Thymus (tissue), 11 donors: ENCODE results near the gene PCNT. TPM values are rescaled to one million over a fixed set of nuclear protein-coding genes. Genes with fewer than 3 reads are reported as not detected.
A peak's percentile ranks its signal among the peaks of the same experiment; 100 is the strongest.

Experiments
- DNase-seq, 9 donors: peaks; one replicate each; pipeline ENCODE4 v3.0.0-alpha.2; 2013; ENCODE audit warnings: low spot score in 9 of 9, low read depth in 6 of 9, missing footprints in 1 of 9
- H3K27ac ChIP-seq, 2 donors: one replicate each; pipeline ENCODE4 v1.5.1; 2013; ENCODE audit warnings: control low read depth in 1 of 2, low read depth in 1 of 2, low read length in 1 of 2, mild to moderate bottlenecking in 1 of 2, moderate library complexity in 1 of 2
- H3K27me3 ChIP-seq, 2 donors: one replicate each; pipeline ENCODE4 v1.5.1; 2013; ENCODE audit warnings: low read length in 1 of 2; ENCODE audit not compliant: control insufficient read depth in 2 of 2, insufficient read depth in 1 of 2
- H3K36me3 ChIP-seq, 2 donors: one replicate each; pipeline ENCODE4 v1.5.1; 2013; ENCODE audit warnings: low read length in 1 of 2, mild to moderate bottlenecking in 1 of 2, moderate library complexity in 1 of 2; ENCODE audit not compliant: control insufficient read depth in 2 of 2, insufficient read depth in 2 of 2
- H3K4me1 ChIP-seq, 2 donors: one replicate each; pipeline ENCODE4 v1.5.1; 2013; ENCODE audit warnings: low read length in 2 of 2; ENCODE audit not compliant: control insufficient read depth in 2 of 2, insufficient read depth in 2 of 2
- H3K4me3 ChIP-seq, 2 donors: one replicate each; pipeline ENCODE4 v1.5.1; 2013; ENCODE audit warnings: low read length in 2 of 2, control low read depth in 1 of 2, mild to moderate bottlenecking in 1 of 2
- H3K9me3 ChIP-seq, 2 donors: one replicate each; pipeline ENCODE4 v1.5.1; 2013; ENCODE audit warnings: low read length in 1 of 2, mild to moderate bottlenecking in 1 of 2; ENCODE audit not compliant: control insufficient read depth in 2 of 2, insufficient read depth in 1 of 2
- WGBS: extraction: QIAGEN DNeasy Blood & Tissue Kit; methylation state at CpG from one replicate; pipeline ENCODE4 v1.1.7; 2013; 5-methylcytosine and 5-hydroxymethylcytosine counted together
- polyA plus RNA-seq: library from polyadenylated mRNA; stranded (reverse); fragments of 200-250 nt; gene quantifications from one replicate; pipeline ENCODE4 v1.2.3, GENCODE V29; 2013
- total RNA-seq: library from RNA; stranded (reverse); fragments of 120-200 nt; gene quantifications from one replicate; pipeline ENCODE4 v1.2.4, GENCODE V29; 2013
- donor health status: healthy.

Gene PCNT
- total and polyA plus RNA-seq, 2 donors = 16.7 to 20.7 TPM

DNA sequence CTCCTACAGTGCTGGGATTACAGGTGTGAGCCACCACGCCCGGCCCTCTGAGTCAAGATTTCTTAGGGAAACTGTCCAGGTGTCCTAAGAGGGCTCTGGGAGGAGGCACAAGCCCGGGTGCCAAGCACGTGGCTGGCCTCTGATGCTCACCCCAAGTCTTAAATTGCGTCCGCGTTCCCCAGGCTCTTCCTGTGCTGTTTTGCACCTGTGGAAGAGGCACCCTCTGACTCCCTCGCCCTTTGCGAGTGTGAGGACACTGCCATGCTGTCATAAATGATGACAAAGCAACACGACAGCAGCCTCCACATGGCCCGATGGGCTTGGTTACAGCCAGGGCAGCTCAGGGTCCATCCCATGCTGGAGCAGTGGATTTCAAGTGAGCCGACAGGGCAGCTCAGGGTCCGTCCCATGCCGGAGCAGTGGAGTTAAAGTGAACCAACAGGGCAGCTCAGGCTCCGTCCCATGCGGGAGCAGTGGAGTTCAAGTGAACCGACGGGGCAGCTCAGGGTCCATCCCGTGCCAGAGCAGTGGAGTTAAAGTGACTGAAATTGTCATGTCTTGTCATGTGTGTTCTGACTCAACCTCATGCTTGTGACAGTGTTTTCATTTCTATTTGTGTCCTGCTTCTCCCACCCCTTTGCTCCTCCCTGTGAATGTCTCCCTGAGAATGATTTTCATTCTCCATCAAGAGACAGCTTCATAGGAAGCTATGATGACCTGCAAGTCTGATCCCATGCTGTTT is 33.9 kb downstream of the PCNT start:
- H3K36me3 ChIP-seq = peaks cover 70 to 77% of the 10 kb centered on the region in 2 donors
- H3K27ac ChIP-seq = no peak overlapping the region
- DNase-seq = no peak
- H3K4me1 ChIP-seq = peaks cover 4 to 11% of the 10 kb centered on the region in 2 donors
- WGBS = 97% methylated on average over 19 of the region's 19 CpGs
- no peaks in the 10 kb centered on the region for H3K27me3 ChIP-seq
- no peaks in the 10 kb centered on the region for H3K9me3 ChIP-seq
- H3K4me3 ChIP-seq = no peak overlapping the region

DNA sequence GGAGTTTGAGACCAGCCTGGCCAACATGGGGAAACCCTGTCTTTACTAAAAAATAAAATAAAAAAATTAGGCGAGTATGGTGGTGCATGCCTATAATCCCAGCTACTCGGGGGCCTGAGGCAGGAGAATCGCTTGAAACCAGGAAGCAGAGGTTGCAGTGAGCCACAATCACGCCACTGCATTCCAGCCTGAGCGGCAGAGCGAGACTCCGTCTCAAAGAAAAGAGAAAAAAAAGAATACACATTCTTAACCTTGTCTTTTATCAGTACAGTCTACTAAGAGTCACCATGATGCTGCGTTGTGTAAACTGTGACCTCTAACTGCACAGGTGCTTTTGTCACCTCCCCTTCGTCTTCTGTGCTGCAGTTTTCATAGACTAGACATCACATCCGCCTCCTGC is 37.2 kb downstream of the PCNT start:
- peaks cover 68 to 74% of the 10 kb centered on the region in 2 donors for H3K36me3 ChIP-seq
- H3K4me1 ChIP-seq = peaks cover 7 to 13% of the 10 kb centered on the region in 2 donors
- WGBS = 98% methylated on average over 10 of the region's 10 CpGs
- H3K4me3 ChIP-seq = no peak overlapping the region
- H3K9me3 ChIP-seq = no peaks in the 10 kb centered on the region
- H3K27me3 ChIP-seq = no peaks in the 10 kb centered on the region
- DNase-seq = no peak
- H3K27ac ChIP-seq = peak overlapping the region in 1 of 2 donors; percentile 18

DNA sequence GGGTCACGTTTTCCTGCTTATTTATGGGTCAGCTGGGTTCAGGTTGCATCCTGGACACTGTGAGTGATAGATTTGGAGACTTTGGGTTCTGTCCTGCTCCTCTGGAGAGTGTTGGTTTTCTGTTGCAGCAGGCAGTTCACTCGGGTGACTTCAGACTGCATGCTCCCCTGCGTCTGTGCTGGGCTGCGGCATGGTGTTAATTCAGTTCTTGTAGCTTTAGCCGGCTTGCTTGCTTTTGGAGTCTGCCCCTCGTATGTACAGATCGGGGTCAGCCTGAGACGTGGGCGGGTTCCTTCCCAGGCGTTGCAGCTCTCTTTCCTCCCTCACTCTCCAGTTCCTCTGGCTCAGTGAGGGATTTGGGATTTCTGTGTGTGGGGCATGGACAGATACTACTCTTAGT is 38.0 kb downstream of the PCNT start:
- no peak for DNase-seq
- H3K36me3 ChIP-seq = peaks cover 68 to 74% of the 10 kb centered on the region in 2 donors

DNA sequence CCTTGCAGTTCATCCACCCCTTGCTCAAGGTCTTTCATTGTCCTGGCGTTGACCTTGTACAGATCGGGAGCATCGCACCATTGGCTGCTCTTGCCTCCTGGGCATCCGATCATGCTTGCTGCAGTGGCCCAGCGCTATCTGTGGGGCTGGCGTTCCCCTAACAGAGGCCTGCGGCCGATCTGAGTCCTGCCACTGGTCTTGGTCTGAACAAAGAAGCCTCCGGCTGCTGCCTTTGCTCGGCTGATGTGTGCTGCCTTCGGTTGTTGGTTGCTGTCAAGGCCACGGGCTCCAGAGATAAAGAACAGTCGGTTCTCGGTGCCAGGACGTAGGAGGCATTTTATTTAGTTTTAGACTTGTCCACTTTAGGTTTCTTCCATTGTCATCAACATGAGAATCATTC is 39.0 kb downstream of the PCNT start:
- no peak for DNase-seq

More for the DNA sequence above, 38.0 kb downstream of the PCNT start:
- peaks cover 7 to 13% of the 10 kb centered on the region in 2 donors for H3K4me1 ChIP-seq
- WGBS = 92% methylated on average over 10 of the region's 10 CpGs
- no peaks in the 10 kb centered on the region for H3K9me3 ChIP-seq
- peak overlapping the region in 1 of 2 donors; percentile 30 for H3K27ac ChIP-seq
- H3K4me3 ChIP-seq = no peak overlapping the region
- no peaks in the 10 kb centered on the region for H3K27me3 ChIP-seq

DNA sequence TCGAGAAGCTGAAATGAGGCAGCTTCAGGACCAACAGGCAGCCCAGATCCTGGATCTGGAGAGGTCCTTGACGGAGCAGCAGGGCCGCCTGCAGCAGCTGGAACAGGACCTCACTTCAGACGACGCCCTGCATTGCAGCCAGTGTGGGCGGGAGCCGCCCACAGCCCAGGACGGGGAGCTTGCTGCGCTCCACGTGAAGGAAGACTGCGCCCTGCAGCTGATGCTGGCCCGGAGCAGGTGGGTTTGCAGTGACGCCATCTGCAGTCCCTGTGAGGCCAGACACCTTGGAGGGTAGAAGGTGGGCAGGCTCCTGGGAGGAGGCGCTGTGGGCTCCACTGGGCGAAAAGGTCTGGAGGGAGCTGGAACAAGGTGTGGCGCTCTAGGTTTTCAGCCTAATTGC is 39.7 kb downstream of the PCNT start:
- WGBS = 98% methylated on average over 16 of the region's 16 CpGs
- DNase-seq = no peak
- Histone ChIP-seq H3K36me3 (peaks cover 57 to 69% of the 10 kb centered on the region in 2 donors), H3K27ac (no peak overlapping the region), H3K9me3 (no peaks in the 10 kb centered on the region), H3K27me3 (no peaks in the 10 kb centered on the region), H3K4me3 (no peak overlapping the region), H3K4me1 (peaks cover 7 to 17% of the 10 kb centered on the region in 2 donors)

More for the DNA sequence above, 39.0 kb downstream of the PCNT start:
- peaks cover 61 to 74% of the 10 kb centered on the region in 2 donors for H3K36me3 ChIP-seq
- WGBS = 95% methylated on average over 15 of the region's 15 CpGs
- peaks cover 7 to 13% of the 10 kb centered on the region in 2 donors for H3K4me1 ChIP-seq
- no peak overlapping the region for H3K4me3 ChIP-seq
- no peaks in the 10 kb centered on the region for H3K27me3 ChIP-seq
- no peaks in the 10 kb centered on the region for H3K9me3 ChIP-seq
- H3K27ac ChIP-seq = no peak overlapping the region

DNA sequence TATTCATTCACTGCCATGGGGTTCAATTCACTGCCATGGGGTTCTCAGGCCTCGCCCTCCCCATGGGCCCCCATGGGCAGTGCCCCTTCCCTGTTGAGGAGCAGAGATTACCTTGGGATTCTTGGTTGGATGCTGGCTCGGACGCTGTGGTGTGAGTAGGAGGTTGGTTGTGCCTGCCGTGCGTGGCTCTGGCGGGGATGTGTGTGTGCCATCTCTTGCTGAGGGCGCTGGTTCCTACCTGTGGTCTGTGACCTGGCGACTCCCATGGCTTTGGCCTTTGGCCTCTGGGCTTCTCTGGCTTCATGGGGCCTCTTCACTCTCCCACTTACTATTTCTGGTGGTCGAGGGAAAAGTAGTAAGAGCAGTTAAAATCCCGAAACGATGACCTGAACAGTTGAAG is 42.1 kb downstream of the PCNT start:
- H3K4me3 ChIP-seq = no peak overlapping the region
- DNase-seq = no peak
- H3K27me3 ChIP-seq = no peaks in the 10 kb centered on the region
- H3K27ac ChIP-seq = no peak overlapping the region
- H3K36me3 ChIP-seq = peaks cover 49 to 70% of the 10 kb centered on the region in 2 donors
- H3K9me3 ChIP-seq = no peaks in the 10 kb centered on the region
- 98% methylated on average over 11 of the region's 11 CpGs for WGBS
- H3K4me1 ChIP-seq = peaks cover 7 to 30% of the 10 kb centered on the region in 2 donors

DNA sequence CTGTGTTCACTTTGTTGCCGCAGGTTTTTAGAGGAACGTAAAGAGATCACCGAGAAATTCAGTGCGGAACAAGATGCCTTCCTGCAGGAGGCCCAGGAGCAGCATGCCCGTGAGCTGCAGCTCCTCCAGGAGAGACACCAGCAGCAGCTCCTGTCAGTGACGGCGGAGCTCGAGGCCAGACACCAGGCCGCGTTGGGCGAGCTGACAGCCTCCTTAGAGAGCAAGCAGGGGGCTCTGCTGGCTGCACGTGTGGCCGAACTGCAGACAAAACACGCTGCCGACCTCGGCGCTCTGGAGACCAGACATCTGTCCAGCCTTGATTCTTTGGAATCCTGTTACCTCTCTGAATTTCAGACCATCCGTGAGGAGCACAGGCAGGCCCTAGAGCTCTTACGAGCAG is 42.6 kb downstream of the PCNT start:
- no peaks in the 10 kb centered on the region for H3K9me3 ChIP-seq
- no peak overlapping the region for H3K4me3 ChIP-seq
- H3K4me1 ChIP-seq = peaks cover 7 to 30% of the 10 kb centered on the region in 2 donors
- no peak overlapping the region for H3K27ac ChIP-seq
- H3K27me3 ChIP-seq = no peaks in the 10 kb centered on the region
- H3K36me3 ChIP-seq = peaks cover 46 to 69% of the 10 kb centered on the region in 2 donors
- DNase-seq = no peak
- WGBS = 96% methylated on average over 19 of the region's 19 CpGs

DNA sequence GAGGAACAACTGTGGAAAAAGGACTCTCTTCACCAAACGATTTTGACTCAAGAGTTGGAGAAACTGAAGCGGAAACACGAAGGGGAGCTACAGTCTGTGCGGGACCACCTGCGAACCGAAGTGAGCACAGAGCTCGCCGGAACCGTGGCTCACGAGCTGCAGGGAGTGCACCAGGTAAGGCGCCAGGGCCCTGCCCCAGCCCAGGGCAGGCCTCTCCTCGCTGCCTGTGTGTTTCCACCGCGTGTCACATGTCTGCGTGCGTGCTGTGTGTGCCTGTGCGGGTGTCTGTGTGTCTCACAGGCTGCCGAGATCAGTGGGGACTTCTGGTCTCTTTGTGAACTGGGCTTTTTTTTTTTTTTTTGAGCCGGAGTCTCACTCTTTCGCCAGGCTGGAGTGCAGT is 43.0 kb downstream of the PCNT start:
- peaks cover 50 to 67% of the 10 kb centered on the region in 2 donors for H3K36me3 ChIP-seq
- no peaks in the 10 kb centered on the region for H3K27me3 ChIP-seq
- H3K4me3 ChIP-seq = no peak overlapping the region
- H3K4me1 ChIP-seq = peaks cover 7 to 27% of the 10 kb centered on the region in 2 donors
- H3K27ac ChIP-seq = no peak overlapping the region
- DNase-seq = no peak
- WGBS = 98% methylated on average over 20 of the region's 20 CpGs
- no peaks in the 10 kb centered on the region for H3K9me3 ChIP-seq

DNA sequence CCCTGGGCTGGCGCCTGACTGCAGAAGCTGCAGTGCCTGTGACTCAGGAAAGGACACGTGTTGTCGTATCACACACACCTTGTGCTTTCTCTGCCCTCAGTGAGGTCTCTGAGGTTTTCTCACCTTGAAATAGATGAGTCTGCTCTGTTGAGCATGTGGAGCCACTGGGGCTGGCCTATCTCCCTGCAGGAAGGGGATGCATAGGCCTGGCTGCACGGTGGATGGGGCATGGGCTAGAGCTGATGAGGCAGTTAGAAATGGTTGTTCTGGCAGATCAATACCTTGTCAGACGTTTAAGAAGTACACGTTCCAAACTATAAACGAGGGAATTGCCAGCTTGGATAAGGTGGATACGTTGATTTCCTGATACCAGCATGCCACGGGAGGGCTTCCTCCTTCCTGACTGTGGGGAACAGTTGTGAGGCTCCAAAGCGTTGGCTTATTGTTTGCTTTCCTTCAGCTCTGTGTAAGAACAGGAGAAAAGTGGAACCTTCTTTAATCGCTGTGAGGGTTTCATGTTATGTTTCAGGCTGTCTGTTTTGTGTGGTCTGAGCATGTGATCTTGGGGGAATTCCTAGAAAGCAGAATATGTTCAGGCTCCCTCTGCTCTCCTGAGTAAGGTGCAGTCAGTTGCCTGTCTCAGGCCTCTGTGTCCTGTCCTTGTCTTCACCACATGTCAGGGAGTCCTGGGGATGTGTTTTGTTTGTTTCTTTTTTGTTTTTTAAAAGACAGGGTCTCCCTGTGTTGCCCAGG is 44.8 kb downstream of the PCNT start:
- H3K36me3 ChIP-seq = peaks cover 47 to 62% of the 10 kb centered on the region in 2 donors
- no peak overlapping the region for H3K4me3 ChIP-seq
- WGBS = 48% methylated on average over 11 of the region's 11 CpGs
- H3K4me1 ChIP-seq = peaks cover 0 to 17% of the 10 kb centered on the region in 2 donors
- no peaks in the 10 kb centered on the region for H3K27me3 ChIP-seq
- DNase-seq = peak in 6 of 9 donors; percentile 9 to 62 (median 26)
- no peak overlapping the region for H3K27ac ChIP-seq
- H3K9me3 ChIP-seq = no peaks in the 10 kb centered on the region
